ENCODE data around the gene PGAP2. TPM values are rescaled to one million over a fixed set of nuclear protein-coding genes. Genes with fewer than 3 reads are reported as not detected.

Gene PGAP2
- total RNA-seq, 1 experiment from 2014 or later, result 30.5 TPM

DNA sequence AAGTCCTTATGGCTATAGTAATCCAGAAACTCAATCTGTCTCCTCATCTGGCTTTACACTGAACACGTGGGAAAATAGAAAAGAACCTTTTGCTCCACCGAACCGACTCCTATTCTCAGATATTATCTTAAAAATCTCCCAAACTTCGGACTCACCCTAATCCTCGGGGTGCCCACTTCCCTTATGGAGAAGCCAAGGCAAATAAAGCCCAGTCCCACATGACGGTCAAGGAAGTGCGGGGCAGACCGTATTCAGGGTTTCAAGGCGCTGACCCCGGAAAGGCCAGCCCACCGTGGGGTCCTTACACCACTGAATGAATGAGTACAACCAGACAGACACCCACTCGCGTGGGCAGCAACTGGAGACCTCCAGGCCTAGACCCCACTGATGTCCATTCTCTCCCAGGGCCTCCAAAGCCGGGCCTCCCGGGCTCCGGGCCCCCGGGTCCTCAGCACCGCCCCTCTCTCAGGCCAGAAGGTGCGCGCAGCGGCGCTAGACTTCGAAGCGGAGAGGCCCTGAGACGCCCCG, 11.5 kb upstream of the PGAP2 start:
- intact Hi-C loops (cut with micrococcal nuclease), result no loop called here
- Histone ChIP-seq H2AFZ (ENCODE audit: low read depth, low read length, poor library complexity, severe bottlenecking) (no peak overlapping the region), H3K9me2 (ENCODE audit: insufficient read depth) (no peaks in the 10 kb centered on the region), H3K4me1 (ENCODE audit: control insufficient read depth in 1 of 2, insufficient read depth in 2 of 2, low read length in 2 of 2) (peaks cover 14 to 28% of the 10 kb centered on the region in 2 experiments), H3K4me2 (ENCODE audit: low read length) (peak overlapping the region; percentile 91), H3K79me2 (ENCODE audit: insufficient read depth, low read length) (peaks cover 56% of the 10 kb centered on the region), H4K20me1 (ENCODE audit: insufficient read depth) (peaks cover 18% of the 10 kb centered on the region; the same call in 1 of the 2 replicates), H3K9me3 (ENCODE audit: control insufficient read depth in 1 of 2, insufficient read depth in 1 of 2, low read depth in 1 of 2, low read length in 2 of 2) (no peaks in the 10 kb centered on the region), H3K27me3 (ENCODE audit: insufficient read depth, low read length) (no peaks in the 10 kb centered on the region), H3K4me3 (replicated peaks in 1 of 2; ENCODE audit: low read depth in 1 of 2, low read length in 2 of 2) (peak overlapping the region; percentile 86 to 100), H3K27ac (ENCODE audit: low read depth, low read length) (peak overlapping the region; percentile 82), H3K36me3 (ENCODE audit: control insufficient read depth in 1 of 2, insufficient read depth in 2 of 2, low read length in 2 of 2) (peaks cover 20 to 23% of the 10 kb centered on the region in 2 experiments), H3K9ac (ENCODE audit: low read length) (peak overlapping the region; percentile 93)
- no TSS peak for BruUV-seq (replicated peaks)
- ChIA-PET RAD21 (ENCODE audit: low non-redundant PET in 1 of 2, low total read pairs in 2 of 2, uncharacterized antibody in 2 of 2, unreplicated experiment in 2 of 2) (no interaction called here), POLR2A (no interaction called here), CTCF (no interaction called here)
- DNase-seq (ENCODE audit: low read depth, low spot score), result no peak
- TF ChIP-seq RAD21 (IDR thresholded peaks at IDR 0.05; ENCODE audit: low read depth), result no peak
- TF ChIP-seq, protein P1, sequence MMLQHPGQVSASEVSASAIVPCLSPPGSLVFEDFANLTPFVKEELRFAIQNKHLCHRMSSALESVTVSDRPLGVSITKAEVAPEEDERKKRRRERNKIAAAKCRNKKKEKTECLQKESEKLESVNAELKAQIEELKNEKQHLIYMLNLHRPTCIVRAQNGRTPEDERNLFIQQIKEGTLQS (IDR thresholded peaks at IDR 0.05), result no peak
- no peak for TF ChIP-seq EZH2 (IDR thresholded peaks at IDR 0.05)
- TF ChIP-seq FOSL1 (IDR thresholded peaks at IDR 0.05; ENCODE audit: low read depth), result no peak
- no peak for TF ChIP-seq SP1 (IDR thresholded peaks at IDR 0.05; ENCODE audit: low read depth)
- TF ChIP-seq, protein P2, sequence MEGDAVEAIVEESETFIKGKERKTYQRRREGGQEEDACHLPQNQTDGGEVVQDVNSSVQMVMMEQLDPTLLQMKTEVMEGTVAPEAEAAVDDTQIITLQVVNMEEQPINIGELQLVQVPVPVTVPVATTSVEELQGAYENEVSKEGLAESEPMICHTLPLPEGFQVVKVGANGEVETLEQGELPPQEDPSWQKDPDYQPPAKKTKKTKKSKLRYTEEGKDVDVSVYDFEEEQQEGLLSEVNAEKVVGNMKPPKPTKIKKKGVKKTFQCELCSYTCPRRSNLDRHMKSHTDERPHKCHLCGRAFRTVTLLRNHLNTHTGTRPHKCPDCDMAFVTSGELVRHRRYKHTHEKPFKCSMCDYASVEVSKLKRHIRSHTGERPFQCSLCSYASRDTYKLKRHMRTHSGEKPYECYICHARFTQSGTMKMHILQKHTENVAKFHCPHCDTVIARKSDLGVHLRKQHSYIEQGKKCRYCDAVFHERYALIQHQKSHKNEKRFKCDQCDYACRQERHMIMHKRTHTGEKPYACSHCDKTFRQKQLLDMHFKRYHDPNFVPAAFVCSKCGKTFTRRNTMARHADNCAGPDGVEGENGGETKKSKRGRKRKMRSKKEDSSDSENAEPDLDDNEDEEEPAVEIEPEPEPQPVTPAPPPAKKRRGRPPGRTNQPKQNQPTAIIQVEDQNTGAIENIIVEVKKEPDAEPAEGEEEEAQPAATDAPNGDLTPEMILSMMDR (IDR thresholded peaks at IDR 0.05 in 2 of 3, conservative IDR thresholded peaks at IDR 0.05 in 1 of 3; ENCODE audit: borderline replicate concordance in 1 of 3, insufficient read depth in 1 of 3, low read depth in 2 of 3, low read length in 2 of 3), result no peak
- TF ChIP-seq POLR2AphosphoS5 (IDR thresholded peaks at IDR 0.05; ENCODE audit: low read depth, low read length), result no peak
- TF ChIP-seq, protein P3, sequence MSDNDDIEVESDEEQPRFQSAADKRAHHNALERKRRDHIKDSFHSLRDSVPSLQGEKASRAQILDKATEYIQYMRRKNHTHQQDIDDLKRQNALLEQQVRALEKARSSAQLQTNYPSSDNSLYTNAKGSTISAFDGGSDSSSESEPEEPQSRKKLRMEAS (IDR thresholded peaks at IDR 0.05), result no peak
- no peak for TF ChIP-seq CEBPB (IDR thresholded peaks at IDR 0.05; ENCODE audit: low read depth)
- TF ChIP-seq SIN3A (IDR thresholded peaks at IDR 0.05; ENCODE audit: low read depth), result no peak
- TF ChIP-seq, protein P4, sequence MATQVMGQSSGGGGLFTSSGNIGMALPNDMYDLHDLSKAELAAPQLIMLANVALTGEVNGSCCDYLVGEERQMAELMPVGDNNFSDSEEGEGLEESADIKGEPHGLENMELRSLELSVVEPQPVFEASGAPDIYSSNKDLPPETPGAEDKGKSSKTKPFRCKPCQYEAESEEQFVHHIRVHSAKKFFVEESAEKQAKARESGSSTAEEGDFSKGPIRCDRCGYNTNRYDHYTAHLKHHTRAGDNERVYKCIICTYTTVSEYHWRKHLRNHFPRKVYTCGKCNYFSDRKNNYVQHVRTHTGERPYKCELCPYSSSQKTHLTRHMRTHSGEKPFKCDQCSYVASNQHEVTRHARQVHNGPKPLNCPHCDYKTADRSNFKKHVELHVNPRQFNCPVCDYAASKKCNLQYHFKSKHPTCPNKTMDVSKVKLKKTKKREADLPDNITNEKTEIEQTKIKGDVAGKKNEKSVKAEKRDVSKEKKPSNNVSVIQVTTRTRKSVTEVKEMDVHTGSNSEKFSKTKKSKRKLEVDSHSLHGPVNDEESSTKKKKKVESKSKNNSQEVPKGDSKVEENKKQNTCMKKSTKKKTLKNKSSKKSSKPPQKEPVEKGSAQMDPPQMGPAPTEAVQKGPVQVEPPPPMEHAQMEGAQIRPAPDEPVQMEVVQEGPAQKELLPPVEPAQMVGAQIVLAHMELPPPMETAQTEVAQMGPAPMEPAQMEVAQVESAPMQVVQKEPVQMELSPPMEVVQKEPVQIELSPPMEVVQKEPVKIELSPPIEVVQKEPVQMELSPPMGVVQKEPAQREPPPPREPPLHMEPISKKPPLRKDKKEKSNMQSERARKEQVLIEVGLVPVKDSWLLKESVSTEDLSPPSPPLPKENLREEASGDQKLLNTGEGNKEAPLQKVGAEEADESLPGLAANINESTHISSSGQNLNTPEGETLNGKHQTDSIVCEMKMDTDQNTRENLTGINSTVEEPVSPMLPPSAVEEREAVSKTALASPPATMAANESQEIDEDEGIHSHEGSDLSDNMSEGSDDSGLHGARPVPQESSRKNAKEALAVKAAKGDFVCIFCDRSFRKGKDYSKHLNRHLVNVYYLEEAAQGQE (IDR thresholded peaks at IDR 0.05; ENCODE audit: low read depth), result no peak
- no peak for TF ChIP-seq EGR1 (IDR thresholded peaks at IDR 0.05; ENCODE audit: low read depth)
- no peak for TF ChIP-seq POLR2A (IDR thresholded peaks at IDR 0.05; ENCODE audit: borderline replicate concordance, extremely low read depth, insufficient read depth, insufficient read length)
- no peak for TF ChIP-seq ELF1 (IDR thresholded peaks at IDR 0.05; ENCODE audit: borderline replicate concordance, low read depth)
- peak; percentile 44 for ATAC-seq

Measured in HCT116 (cell line).